Measurements from ENCODE around the gene FAM13C.
"Not testable (repeated sequence)": the region's sequence is repeated elsewhere in the genome, so short reads cannot be mapped to it uniquely, and the experiment has no call there.

FAM13C gene

GRCh38 chr10:59242991-59243390 is 119.4 kb downstream of the FAM13C start:
- DNase-seq (ENCODE audit: extremely low read depth, low read depth): no peak
- TF ChIP-seq CTCF (IDR thresholded peaks at IDR 0.05; ENCODE audit: low read depth, low read length): no peak

GRCh38 chr10:59242057-59242456 is 120.3 kb downstream of the FAM13C start:
- no peak for TF ChIP-seq CTCF (IDR thresholded peaks at IDR 0.05; ENCODE audit: low read depth, low read length)
- DNase-seq (ENCODE audit: extremely low read depth, low read depth): no peak

GRCh38 chr10:59240582-59241183 is 121.7 kb downstream of the FAM13C start:
- peak; percentile 22 for DNase-seq (ENCODE audit: extremely low read depth, low read depth)
- peak; percentile 49 for TF ChIP-seq CTCF (IDR thresholded peaks at IDR 0.05; ENCODE audit: low read depth, low read length)

- DNase-seq (ENCODE audit: extremely low read depth, low read depth): not testable (repeated sequence)
Observed at GRCh38 chr10:59239108-59239507, 123.2 kb downstream of the FAM13C start.

- no peak for TF ChIP-seq CTCF (IDR thresholded peaks at IDR 0.05; ENCODE audit: low read depth, low read length)
- no peak for DNase-seq (ENCODE audit: extremely low read depth, low read depth)
Observed at GRCh38 chr10:59237775-59238174, 124.6 kb downstream of the FAM13C start.

- DNase-seq (ENCODE audit: extremely low read depth, low read depth): no peak
- no peak for TF ChIP-seq CTCF (IDR thresholded peaks at IDR 0.05; ENCODE audit: low read depth, low read length)
Observed at GRCh38 chr10:59236064-59236697, 126.2 kb downstream of the FAM13C start.

GRCh38 chr10:59234816-59235429 is 127.4 kb downstream of the FAM13C start:
- TF ChIP-seq CTCF (IDR thresholded peaks at IDR 0.05; ENCODE audit: low read depth, low read length): peak; percentile 59
- no peak for DNase-seq (ENCODE audit: extremely low read depth, low read depth)
